ENCODE measurements around the gene SSTR4.

DNA sequence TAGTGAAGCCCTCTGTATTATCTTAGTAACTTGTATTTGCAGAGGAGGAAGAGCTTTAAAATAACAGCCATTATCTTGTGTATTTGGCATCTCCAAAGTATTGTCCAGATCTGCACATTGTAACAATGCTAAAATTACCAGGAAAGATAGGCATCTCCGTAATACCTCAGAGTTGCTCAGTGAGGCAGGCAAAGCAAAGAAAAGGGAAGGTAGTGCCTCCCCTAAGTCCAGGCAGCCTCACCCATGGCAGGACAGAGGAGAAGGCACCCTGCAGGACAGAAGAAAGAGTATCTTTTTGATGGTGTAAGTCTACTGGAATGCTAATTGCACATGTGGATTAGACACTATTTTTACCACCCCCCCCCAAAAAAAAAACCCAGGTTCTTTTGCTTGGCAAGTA is 13.6 kb upstream of the SSTR4 start:
- TF ChIP-seq SIN3A (IDR thresholded peaks at IDR 0.05; ENCODE audit: borderline replicate concordance, insufficient read depth, low read length) (no peak), POLR2AphosphoS5 (IDR thresholded peaks at IDR 0.05; ENCODE audit: low read depth, low read length) (no peak), FOXP2 (optimal IDR thresholded peaks at IDR 0.05; ENCODE audit: borderline replicate concordance, extremely low read depth, extremely low read length, insufficient read depth) (no peak)
